Spinal cord (tissue), 10 donors: ENCODE measurements around the gene USP3. TPM values are rescaled to one million over a fixed set of nuclear protein-coding genes. Genes with fewer than 3 reads are reported as not detected.

Experiments used
- DNase-seq, 6 donors: peaks; one replicate each; pipeline versions ENCODE4 v3.0.0 to v3.0.0-alpha.2; 2013 to 2015; ENCODE audit warnings: low spot score in 6 of 6, low read depth in 4 of 6
- H3K27ac ChIP-seq: one replicate; pipeline ENCODE4 v1.5.1; 2013; ENCODE audit warnings: low read depth, low read length, control low read depth
- H3K27me3 ChIP-seq: one replicate; pipeline ENCODE4 v1.6.1; 2013; ENCODE audit warnings: low read length; ENCODE audit not compliant: control insufficient read depth, insufficient read depth
- H3K36me3 ChIP-seq: one replicate; pipeline ENCODE4 v1.6.1; 2013; ENCODE audit warnings: low read length; ENCODE audit not compliant: control insufficient read depth, insufficient read depth
- H3K4me1 ChIP-seq: one replicate; pipeline ENCODE4 v1.6.1; 2013; ENCODE audit warnings: low read length; ENCODE audit not compliant: control insufficient read depth, insufficient read depth
- H3K4me3 ChIP-seq: one replicate; pipeline ENCODE4 v1.5.1; 2013; ENCODE audit warnings: low read depth, low read length, control low read depth
- H3K9me3 ChIP-seq: one replicate; pipeline ENCODE4 v1.6.1; 2013; ENCODE audit warnings: low read length; ENCODE audit not compliant: control insufficient read depth, insufficient read depth
- WGBS: methylation state at CpG from one replicate; pipeline ENCODE4 v1.1.5; 2013; ENCODE audit warnings: missing lambda C conversion rate; ENCODE audit not compliant: insufficient coverage; 5-methylcytosine and 5-hydroxymethylcytosine counted together
- polyA plus RNA-seq, 2 donors: library from polyadenylated mRNA; unstranded; fragments of 120-200 nt; gene quantifications; one replicate each; pipeline ENCODE4 v1.2.1, GENCODE V29; 2013; ENCODE audit not compliant: insufficient read length in 2 of 2
- total RNA-seq, 2 donors: library from RNA; depleted of rRNA in 1 of 2; stranded (reverse); fragments of 120-200 nt in 1 of 2; fragments of >200 nt in 1 of 2; gene quantifications; one replicate each; pipeline versions ENCODE4 v1.2.3 to v1.2.4, GENCODE V29; 2013 to 2014
- donor health status: healthy.

The USP3 gene
- total and polyA plus RNA-seq, 4 donors, result 38.1 to 65.7 (median 49.9) TPM

- DNase-seq, result no peak
- 72% methylated on average over 10 of the region's 15 CpGs for WGBS
- Histone ChIP-seq H3K4me1 (peaks cover 29% of the 10 kb centered on the region), H3K9me3 (no peaks in the 10 kb centered on the region), H3K4me3 (peak overlapping the region; percentile 24), H3K36me3 (no peaks in the 10 kb centered on the region), H3K27me3 (no peaks in the 10 kb centered on the region), H3K27ac (peak overlapping the region; percentile 92)
Measured at GRCh38 chr15:63502137-63502766, 2.1 kb upstream of the USP3 start.

- Histone ChIP-seq H3K27me3 (no peaks in the 10 kb centered on the region), H3K36me3 (no peaks in the 10 kb centered on the region), H3K27ac (peak overlapping the region; percentile 92), H3K4me1 (peaks cover 29% of the 10 kb centered on the region), H3K4me3 (peak overlapping the region; percentile 74), H3K9me3 (no peaks in the 10 kb centered on the region)
- 48% methylated on average over 24 of the region's 34 CpGs for WGBS
- DNase-seq, result peak in 1 of 6 donors; percentile 54
Measured at GRCh38 chr15:63502843-63503738, 1.3 kb upstream of the USP3 start.

DNA sequence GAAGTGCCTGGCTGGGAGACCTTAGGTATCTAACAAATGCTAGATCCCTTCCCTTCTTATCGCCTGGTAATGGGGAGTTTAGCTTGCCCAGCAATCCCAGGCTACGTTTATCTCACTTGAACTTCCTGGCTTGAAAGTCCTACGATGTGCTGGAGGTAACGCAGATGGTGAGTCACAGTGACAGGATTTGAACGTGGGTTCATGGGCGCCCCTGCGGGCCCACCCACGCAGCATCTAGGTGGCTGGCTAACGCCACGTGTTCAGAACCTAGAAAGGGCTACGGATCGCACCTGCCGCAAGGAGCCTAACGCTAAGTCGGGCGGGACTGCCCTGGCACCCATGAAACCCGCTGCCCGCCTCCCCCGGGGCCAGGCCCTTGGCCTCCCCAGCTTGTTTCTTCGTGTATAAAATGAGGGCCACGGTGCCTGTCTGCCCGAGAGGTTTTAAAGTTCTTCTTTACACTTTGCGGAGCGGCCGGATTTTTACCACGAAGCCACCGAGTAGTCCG, 600 bp upstream of the USP3 start:
- H3K4me1 ChIP-seq, result peaks cover 29% of the 10 kb centered on the region
- no peak for DNase-seq
- 2% methylated on average over 27 of the region's 28 CpGs for WGBS
- H3K27ac ChIP-seq, result peak overlapping the region; percentile 92
- no peaks in the 10 kb centered on the region for H3K27me3 ChIP-seq
- H3K4me3 ChIP-seq, result peak overlapping the region; percentile 74
- H3K36me3 ChIP-seq, result no peaks in the 10 kb centered on the region
- H3K9me3 ChIP-seq, result no peaks in the 10 kb centered on the region

DNA sequence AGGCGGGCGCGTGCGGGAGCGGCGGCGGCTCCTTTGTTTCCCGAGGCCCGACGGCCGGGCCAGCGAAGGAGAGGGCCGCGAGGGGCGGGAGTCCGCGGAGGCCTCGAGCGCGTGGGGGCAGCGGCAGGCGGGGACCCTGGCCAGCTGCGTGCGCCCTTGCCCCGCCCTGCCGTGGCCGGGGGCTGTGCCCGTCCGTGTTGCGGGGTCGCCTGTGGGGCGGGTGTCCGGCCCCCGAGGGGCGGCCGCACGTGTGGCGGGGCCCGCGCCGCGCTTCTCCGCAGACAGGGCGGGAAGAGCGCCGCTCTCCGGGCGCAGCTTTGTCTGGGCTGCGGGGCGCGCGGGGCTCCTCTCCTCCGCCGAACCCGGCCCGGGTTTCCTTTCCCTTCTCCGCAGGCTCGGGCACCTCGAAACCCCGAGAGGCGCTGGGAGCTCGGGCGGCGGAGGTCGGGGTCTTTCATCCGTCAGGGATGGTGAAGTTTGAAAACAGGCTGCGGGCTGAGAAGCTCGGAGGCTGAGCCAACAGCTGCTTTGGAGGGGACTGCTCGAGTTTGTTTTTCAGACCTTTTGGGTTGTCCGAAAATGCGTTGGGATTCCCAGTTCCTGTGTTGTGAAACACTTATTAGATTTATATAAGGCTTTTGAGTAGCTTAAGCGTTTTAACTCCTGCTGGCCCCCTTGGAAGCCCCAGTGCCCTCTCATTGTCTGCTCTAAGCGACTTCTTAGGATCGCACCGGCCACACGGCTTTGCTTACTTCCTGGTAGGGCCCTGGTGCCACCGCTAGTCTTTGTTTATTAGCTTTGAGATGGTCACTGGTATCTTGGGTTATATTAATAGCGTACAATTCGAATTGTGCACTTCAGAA, 817 bp downstream of the USP3 start:
- peak in 3 of 6 donors; percentile 35 to 75 (median 73) for DNase-seq
- Histone ChIP-seq H3K4me3 (peak overlapping the region; percentile 88), H3K36me3 (no peaks in the 10 kb centered on the region), H3K27ac (peak overlapping the region; percentile 94), H3K27me3 (no peaks in the 10 kb centered on the region), H3K4me1 (peaks cover 29% of the 10 kb centered on the region), H3K9me3 (no peaks in the 10 kb centered on the region)
- under 1% methylated on average over 70 of the region's 79 CpGs for WGBS

DNA sequence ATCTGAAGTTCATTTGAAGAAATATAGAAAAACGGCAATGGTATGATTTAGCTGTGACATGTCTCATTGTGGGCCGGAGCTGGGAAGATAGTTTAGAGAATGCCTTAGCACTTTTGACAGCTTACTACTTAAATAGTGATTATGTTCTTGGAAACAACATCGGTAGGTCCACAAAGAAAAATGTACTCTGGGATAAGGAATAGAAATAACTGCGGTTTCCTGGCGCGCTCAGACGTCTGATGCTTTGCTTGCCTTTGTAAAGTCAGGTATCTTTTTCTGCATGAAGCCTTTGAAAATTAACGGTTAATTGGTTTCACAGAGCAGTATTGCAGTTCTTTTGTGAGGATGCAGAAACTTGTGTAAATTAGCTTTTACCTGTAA, 1.4 kb downstream of the USP3 start:
- Histone ChIP-seq H3K4me3 (peak overlapping the region; percentile 88), H3K9me3 (no peaks in the 10 kb centered on the region), H3K27ac (peak overlapping the region; percentile 94), H3K4me1 (peaks cover 26% of the 10 kb centered on the region), H3K36me3 (no peaks in the 10 kb centered on the region), H3K27me3 (no peaks in the 10 kb centered on the region)
- 6% methylated on average over 6 of the region's 8 CpGs for WGBS
- DNase-seq, result no peak

- peaks cover 20% of the 10 kb centered on the region for H3K4me1 ChIP-seq
- WGBS, result 58% methylated on average over 3 of the region's 8 CpGs
- H3K27ac ChIP-seq, result peak overlapping the region; percentile 94
- H3K9me3 ChIP-seq, result no peaks in the 10 kb centered on the region
- no peaks in the 10 kb centered on the region for H3K36me3 ChIP-seq
- DNase-seq, result no peak
- peak overlapping the region; percentile 88 for H3K4me3 ChIP-seq
- H3K27me3 ChIP-seq, result no peaks in the 10 kb centered on the region
Measured at GRCh38 chr15:63506537-63507035, 2.2 kb downstream of the USP3 start.

DNA sequence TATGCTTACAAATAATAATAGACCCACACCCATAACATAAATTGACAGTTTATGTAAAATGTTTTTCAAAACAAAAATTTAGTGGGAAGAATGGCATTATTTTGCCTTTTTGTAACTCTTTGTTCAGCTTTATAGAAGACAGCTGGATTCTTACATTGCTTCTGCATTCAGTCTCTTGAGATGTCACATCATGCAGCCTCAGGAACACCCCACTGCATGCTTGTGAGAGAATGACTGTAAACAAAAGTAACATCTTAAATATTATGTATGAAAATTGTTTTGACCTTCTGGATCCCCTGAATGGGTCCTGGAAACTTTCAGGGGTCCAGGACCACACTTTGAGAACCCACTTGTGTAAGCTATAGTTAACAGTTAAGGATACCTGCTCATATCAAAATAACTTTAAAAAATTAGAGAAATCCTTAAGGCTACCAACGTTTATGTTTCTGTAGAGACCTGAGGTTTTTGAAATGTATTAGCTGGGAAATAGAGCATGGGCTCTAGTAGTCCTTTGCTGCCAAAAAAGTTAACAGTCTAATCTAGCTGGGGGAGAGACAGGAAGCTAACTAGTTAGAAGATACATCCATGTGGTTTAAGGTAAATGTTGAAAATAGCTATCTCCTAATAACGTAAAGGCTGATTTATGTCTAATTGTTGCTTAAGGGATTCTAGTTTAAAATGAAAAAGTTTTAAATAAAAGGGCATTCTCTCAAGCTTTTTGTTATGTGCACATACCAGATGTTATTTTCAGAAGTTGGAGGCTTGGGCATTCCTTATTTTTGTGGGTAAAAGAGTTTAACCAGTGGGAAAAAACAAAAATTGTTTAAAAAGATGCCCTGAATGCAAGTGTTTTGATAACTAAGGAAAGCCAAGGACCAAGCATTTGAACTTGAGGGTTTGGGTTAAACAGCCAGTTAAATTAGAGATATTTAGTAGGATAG, 3.8 kb downstream of the USP3 start:
- 20% methylated on average over 1 of the region's 2 CpGs for WGBS
- Histone ChIP-seq H3K4me3 (no peak overlapping the region), H3K4me1 (peaks cover 9% of the 10 kb centered on the region)

DNA sequence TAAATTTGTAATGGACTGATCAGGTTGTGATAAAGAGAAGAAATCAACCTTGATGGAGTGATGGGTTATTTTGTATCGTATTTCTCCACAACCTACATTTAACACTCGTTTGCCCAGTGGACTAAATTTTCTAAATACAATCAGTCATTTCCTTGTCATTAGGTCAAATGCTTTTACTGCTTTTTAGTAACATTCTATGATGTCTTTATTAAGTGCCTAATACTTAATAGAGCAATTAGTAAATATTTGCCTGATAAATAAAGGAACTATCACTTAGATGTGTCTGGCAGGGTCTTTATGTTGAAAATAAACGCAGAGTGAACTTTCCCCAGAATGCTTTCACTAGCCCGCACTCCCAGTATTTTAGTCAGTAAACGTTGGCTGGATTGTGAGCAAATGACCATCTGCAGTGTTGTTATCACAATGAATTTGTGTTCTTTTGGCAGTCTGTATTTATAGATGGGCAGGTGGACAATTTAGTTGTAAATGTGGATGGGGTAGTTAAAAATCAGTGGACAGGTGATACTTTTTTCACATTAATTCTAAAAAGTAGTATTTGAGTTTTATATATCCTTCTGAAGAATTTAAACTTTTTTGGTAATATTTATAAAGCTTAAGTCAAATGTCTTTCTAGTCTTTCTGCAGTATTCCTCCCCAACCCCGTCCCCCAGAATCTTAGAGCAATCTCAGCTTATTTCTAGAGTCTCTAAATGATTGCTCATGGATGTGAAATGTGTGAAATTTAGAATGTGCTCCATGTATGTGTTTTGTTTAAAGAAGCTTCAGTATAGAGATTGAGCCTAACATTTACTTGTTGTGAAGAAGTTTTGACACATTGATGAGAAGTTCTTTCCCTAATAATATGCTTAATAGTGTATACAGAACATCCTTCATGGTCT, 4.9 kb downstream of the USP3 start:
- H3K36me3 ChIP-seq, result no peaks in the 10 kb centered on the region
- no peak overlapping the region for H3K4me3 ChIP-seq
- H3K9me3 ChIP-seq, result no peaks in the 10 kb centered on the region
- DNase-seq, result no peak
- no peaks in the 10 kb centered on the region for H3K27me3 ChIP-seq
- H3K27ac ChIP-seq, result no peak overlapping the region
- WGBS, result 40% methylated on average over 1 of the region's 6 CpGs
- H3K4me1 ChIP-seq, result no peaks in the 10 kb centered on the region

More for the DNA sequence above, 3.8 kb downstream of the USP3 start:
- Histone ChIP-seq H3K9me3 (no peaks in the 10 kb centered on the region), H3K27ac (no peak overlapping the region), H3K27me3 (no peaks in the 10 kb centered on the region), H3K36me3 (no peaks in the 10 kb centered on the region)
- no peak for DNase-seq
